Measurements from ENCODE around the gene BOLA3.

BOLA3 gene

GRCh38 chr2:74103763-74104162 is 43.9 kb downstream of the BOLA3 start:
- peaks cover 56% of the 10 kb centered on the region for H3K36me3 Mint-ChIP-seq (ENCODE audit: low read depth)
- no peak overlapping the region for H3K27ac Mint-ChIP-seq
- TF ChIP-seq, protein P1, sequence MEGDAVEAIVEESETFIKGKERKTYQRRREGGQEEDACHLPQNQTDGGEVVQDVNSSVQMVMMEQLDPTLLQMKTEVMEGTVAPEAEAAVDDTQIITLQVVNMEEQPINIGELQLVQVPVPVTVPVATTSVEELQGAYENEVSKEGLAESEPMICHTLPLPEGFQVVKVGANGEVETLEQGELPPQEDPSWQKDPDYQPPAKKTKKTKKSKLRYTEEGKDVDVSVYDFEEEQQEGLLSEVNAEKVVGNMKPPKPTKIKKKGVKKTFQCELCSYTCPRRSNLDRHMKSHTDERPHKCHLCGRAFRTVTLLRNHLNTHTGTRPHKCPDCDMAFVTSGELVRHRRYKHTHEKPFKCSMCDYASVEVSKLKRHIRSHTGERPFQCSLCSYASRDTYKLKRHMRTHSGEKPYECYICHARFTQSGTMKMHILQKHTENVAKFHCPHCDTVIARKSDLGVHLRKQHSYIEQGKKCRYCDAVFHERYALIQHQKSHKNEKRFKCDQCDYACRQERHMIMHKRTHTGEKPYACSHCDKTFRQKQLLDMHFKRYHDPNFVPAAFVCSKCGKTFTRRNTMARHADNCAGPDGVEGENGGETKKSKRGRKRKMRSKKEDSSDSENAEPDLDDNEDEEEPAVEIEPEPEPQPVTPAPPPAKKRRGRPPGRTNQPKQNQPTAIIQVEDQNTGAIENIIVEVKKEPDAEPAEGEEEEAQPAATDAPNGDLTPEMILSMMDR (IDR thresholded peaks at IDR 0.05; ENCODE audit: unreplicated experiment in 3 of 3): no peak
- H3K9me3 Mint-ChIP-seq: no peaks in the 10 kb centered on the region
- no peak overlapping the region for H3K4me3 Mint-ChIP-seq
- H3K4me1 Mint-ChIP-seq: no peaks in the 10 kb centered on the region
- no peaks in the 10 kb centered on the region for H3K27me3 Mint-ChIP-seq (ENCODE audit: low read depth)

GRCh38 chr2:74102516-74102915 is 45.2 kb downstream of the BOLA3 start:
- TF ChIP-seq, protein P1 (IDR thresholded peaks at IDR 0.05; ENCODE audit: unreplicated experiment in 3 of 3): no peak
- no peaks in the 10 kb centered on the region for H3K27me3 Mint-ChIP-seq (ENCODE audit: low read depth)
- no peak overlapping the region for H3K27ac Mint-ChIP-seq
- no peaks in the 10 kb centered on the region for H3K9me3 Mint-ChIP-seq
- H3K36me3 Mint-ChIP-seq (ENCODE audit: low read depth): peaks cover 66% of the 10 kb centered on the region
- H3K4me3 Mint-ChIP-seq: no peak overlapping the region
- H3K4me1 Mint-ChIP-seq: no peaks in the 10 kb centered on the region

DNA sequence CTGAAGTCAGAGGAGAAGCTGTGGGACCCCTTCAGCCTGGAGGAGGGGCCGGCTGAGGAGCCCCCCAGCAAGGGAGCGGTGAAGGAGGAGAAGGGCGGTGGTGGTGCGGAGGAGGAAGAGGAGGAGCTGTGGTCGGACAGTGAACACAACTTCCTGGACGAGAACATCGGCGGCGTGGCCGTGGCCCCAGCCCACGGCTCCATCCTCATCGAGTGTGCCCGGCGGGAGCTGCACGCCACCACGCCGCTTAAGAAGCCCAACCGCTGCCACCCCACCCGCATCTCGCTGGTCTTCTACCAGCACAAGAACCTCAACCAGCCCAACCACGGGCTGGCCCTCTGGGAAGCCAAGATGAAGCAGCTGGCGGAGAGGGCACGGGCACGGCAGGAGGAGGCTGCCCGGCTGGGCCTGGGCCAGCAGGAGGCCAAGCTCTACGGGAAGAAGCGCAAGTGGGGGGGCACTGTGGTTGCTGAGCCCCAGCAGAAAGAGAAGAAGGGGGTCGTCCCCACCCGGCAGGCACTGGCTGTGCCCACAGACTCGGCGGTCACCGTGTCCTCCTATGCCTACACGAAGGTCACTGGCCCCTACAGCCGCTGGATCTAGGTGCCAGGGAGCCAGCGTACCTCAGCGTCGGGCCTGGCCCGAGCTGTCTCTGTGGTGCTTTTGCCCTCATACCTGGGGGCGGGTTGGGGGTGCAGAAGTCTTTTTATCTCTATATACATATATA is 46.0 kb downstream of the BOLA3 start:
- no peak overlapping the region for H3K27ac Mint-ChIP-seq
- no peaks in the 10 kb centered on the region for H3K9me3 Mint-ChIP-seq
- H3K36me3 Mint-ChIP-seq (ENCODE audit: low read depth): peaks cover 71% of the 10 kb centered on the region
- TF ChIP-seq, protein P1 (IDR thresholded peaks at IDR 0.05; ENCODE audit: unreplicated experiment in 3 of 3): no peak
- H3K27me3 Mint-ChIP-seq (ENCODE audit: low read depth): no peaks in the 10 kb centered on the region
- no peak overlapping the region for H3K4me3 Mint-ChIP-seq
- H3K4me1 Mint-ChIP-seq: no peaks in the 10 kb centered on the region

- H3K27ac Mint-ChIP-seq: no peak overlapping the region
- H3K4me3 Mint-ChIP-seq: no peak overlapping the region
- TF ChIP-seq, protein P1 (IDR thresholded peaks at IDR 0.05; ENCODE audit: unreplicated experiment in 3 of 3): no peak
- H3K4me1 Mint-ChIP-seq: no peaks in the 10 kb centered on the region
- no peaks in the 10 kb centered on the region for H3K27me3 Mint-ChIP-seq (ENCODE audit: low read depth)
- H3K36me3 Mint-ChIP-seq (ENCODE audit: low read depth): peaks cover 72% of the 10 kb centered on the region
- no peaks in the 10 kb centered on the region for H3K9me3 Mint-ChIP-seq
Measured at GRCh38 chr2:74100254-74101216, 47.2 kb downstream of the BOLA3 start.

- no peaks in the 10 kb centered on the region for H3K27me3 Mint-ChIP-seq (ENCODE audit: low read depth)
- H3K4me1 Mint-ChIP-seq: no peaks in the 10 kb centered on the region
- no peak overlapping the region for H3K4me3 Mint-ChIP-seq
- no peaks in the 10 kb centered on the region for H3K9me3 Mint-ChIP-seq
- H3K27ac Mint-ChIP-seq: no peak overlapping the region
- H3K36me3 Mint-ChIP-seq (ENCODE audit: low read depth): peaks cover 69% of the 10 kb centered on the region
- TF ChIP-seq, protein P1 (IDR thresholded peaks at IDR 0.05; ENCODE audit: unreplicated experiment in 3 of 3): no peak
Measured at GRCh38 chr2:74099835-74100234, 47.9 kb downstream of the BOLA3 start.

All from nephron (organoid).